Activated CD8-positive, alpha-beta memory T cell treated with anti-CD3 and anti-CD28 coated beads for 36 hours (primary cell): ENCODE measurements around the gene WNT5B. TPM values are rescaled to one million over a fixed set of nuclear protein-coding genes. Genes with fewer than 3 reads are reported as not detected.

Experiments
- CTCF ChIA-PET: fragments of 350-600 bp; sonication (Branson Sonifier 250); formaldehyde crosslinking; loops from one replicate; lab custom pipeline; 2021; ENCODE audit warnings: antibody characterized with exemption; lab: Charles Lee
- POLR2A ChIA-PET: fragments of 350-600 bp; sonication (Branson Sonifier 250); formaldehyde crosslinking; loops from one replicate; lab custom pipeline; 2021; ENCODE audit warnings: antibody characterized with exemption; lab: Charles Lee
- total RNA-seq, 2 experiments: library from RNA; stranded (reverse); gene quantifications; one replicate each; pipeline ENCODE4 v1.2.3, GENCODE V29; 2021

Gene WNT5B
- total RNA-seq: not detected

- ChIA-PET CTCF (interaction anchor here (0.6 to 1.3 kb wide), 3 partner anchors 24 to 100 kb away, joined by 3 to 6 read pairs (median 3); no protein-coding TSS in a partner anchor), POLR2A (interaction anchor here (0.6 kb wide), 1 partner anchor 64 kb away, joined by 5 read pairs; no protein-coding TSS in a partner anchor)
Observed at GRCh38 chr12:1628666-1629337, at the start of gene WNT5B. Gene WNT5B (plus strand): TSS chr12:1629231. CDS start chr12:1631355, 2,124 bp downstream.

- ChIA-PET POLR2A (no interaction called here), CTCF (interaction anchor here (0.9 kb wide), 1 partner anchor 13 kb away, joined by 3 read pairs; no protein-coding TSS in a partner anchor)
Observed at GRCh38 chr12:1579651-1580435, 49.2 kb upstream of the WNT5B start.

GRCh38 chr12:1580526-1580925 lies 48.5 kb upstream of the WNT5B start:
- ChIA-PET POLR2A (interaction anchor here (0.5 kb wide), 1 partner anchor 338 kb away, joined by 6 read pairs; no protein-coding TSS in a partner anchor), CTCF (interaction anchor here (0.9 kb wide), 1 partner anchor 13 kb away, joined by 3 read pairs; no protein-coding TSS in a partner anchor)

- ChIA-PET CTCF (interaction anchor here (0.6 to 4.3 kb wide), 3 partner anchors 11 to 1175 kb away, joined by 3 to 34 read pairs (median 10); no protein-coding TSS in a partner anchor), POLR2A (no interaction called here)
Observed at GRCh38 chr12:1581973-1582708, 46.9 kb upstream of the WNT5B start.

- CTCF ChIA-PET: interaction anchor here (0.6 to 4.3 kb wide), 13 partner anchors 10 to 633 kb away, joined by 3 to 34 read pairs (median 4); partner anchors contain the start of gene RAD52
- POLR2A ChIA-PET: no interaction called here
Observed at GRCh38 chr12:1582709-1583050, 46.4 kb upstream of the WNT5B start.

- POLR2A ChIA-PET: no interaction called here
- CTCF ChIA-PET: interaction anchor here (0.6 to 4.3 kb wide), 18 partner anchors 9 to 466 kb away, joined by 3 to 34 read pairs (median 3); no protein-coding TSS in a partner anchor
Observed at GRCh38 chr12:1583421-1584078, 45.5 kb upstream of the WNT5B start.

- ChIA-PET CTCF (interaction anchor here (0.9 to 4.3 kb wide), 7 partner anchors 18 to 466 kb away, joined by 3 to 34 read pairs (median 6); no protein-coding TSS in a partner anchor), POLR2A (no interaction called here)
Observed at GRCh38 chr12:1584326-1584725, 44.7 kb upstream of the WNT5B start.

- ChIA-PET POLR2A (no interaction called here), CTCF (interaction anchor here (1.2 to 1.5 kb wide), 2 partner anchors 470 kb away, joined by 4 to 5 read pairs; no protein-coding TSS in a partner anchor)
Observed at GRCh38 chr12:1587927-1588574, 41.0 kb upstream of the WNT5B start.

- CTCF ChIA-PET: interaction anchor here (1.2 kb wide), 1 partner anchor 470 kb away, joined by 5 read pairs; no protein-coding TSS in a partner anchor
- POLR2A ChIA-PET: no interaction called here
Observed at GRCh38 chr12:1588575-1588947, 40.5 kb upstream of the WNT5B start.

- ChIA-PET CTCF (interaction anchor here (0.8 kb wide), 1 partner anchor 13 kb away, joined by 4 read pairs; no protein-coding TSS in a partner anchor), POLR2A (interaction anchor here (0.5 kb wide), 1 partner anchor 578 kb away, joined by 3 read pairs; no protein-coding TSS in a partner anchor)
Observed at GRCh38 chr12:1590221-1590979, 38.6 kb upstream of the WNT5B start.

- POLR2A ChIA-PET: interaction anchor here (0.5 kb wide), 1 partner anchor 579 kb away, joined by 3 read pairs; no protein-coding TSS in a partner anchor
Observed at GRCh38 chr12:1591034-1591433, 38.0 kb upstream of the WNT5B start.

GRCh38 chr12:1591543-1591942 lies 37.5 kb upstream of the WNT5B start:
- ChIA-PET POLR2A (no interaction called here), CTCF (interaction anchor here (1.2 to 2.9 kb wide), 2 partner anchors 11 to 474 kb away, joined by 4 to 18 read pairs; no protein-coding TSS in a partner anchor)

More at GRCh38 chr12:1591034-1591433, 38.0 kb upstream of the WNT5B start:
- CTCF ChIA-PET: interaction anchor here (1.2 to 2.9 kb wide), 2 partner anchors 12 to 473 kb away, joined by 4 to 18 read pairs; no protein-coding TSS in a partner anchor

GRCh38 chr12:1592444-1593173 lies 36.4 kb upstream of the WNT5B start:
- ChIA-PET CTCF (interaction anchor here (0.5 to 2.9 kb wide), 6 partner anchors 9 to 739 kb away, joined by 4 to 18 read pairs (median 8); no protein-coding TSS in a partner anchor), POLR2A (interaction anchor here (0.5 to 1.0 kb wide), 4 partner anchors 601 to 1376 kb away, joined by 3 to 4 read pairs (median 3); no protein-coding TSS in a partner anchor)

GRCh38 chr12:1593174-1594005 lies 35.6 kb upstream of the WNT5B start:
- POLR2A ChIA-PET: interaction anchor here (0.5 to 1.5 kb wide), 4 partner anchors 13 to 1375 kb away, joined by 3 to 5 read pairs (median 3); partner anchors contain the start of gene ADIPOR2

GRCh38 chr12:1594006-1594260 lies 35.1 kb upstream of the WNT5B start:
- ChIA-PET POLR2A (interaction anchor here (0.6 to 1.5 kb wide), 3 partner anchors 12 to 952 kb away, joined by 3 to 5 read pairs (median 3); partner anchors contain the start of gene ADIPOR2), CTCF (interaction anchor here (0.6 to 2.9 kb wide), 3 partner anchors 9 to 773 kb away, joined by 3 to 18 read pairs (median 12); no protein-coding TSS in a partner anchor)

More at GRCh38 chr12:1593174-1594005, 35.6 kb upstream of the WNT5B start:
- CTCF ChIA-PET: interaction anchor here (0.5 to 2.9 kb wide), 6 partner anchors 9 to 773 kb away, joined by 3 to 18 read pairs (median 8); no protein-coding TSS in a partner anchor
